Caco-2 (cell line): ENCODE data around the gene SNHG17. TPM values are rescaled to one million over a fixed set of nuclear protein-coding genes. Genes with fewer than 3 reads are reported as not detected.
"Not testable (repeated sequence)": the region's sequence is repeated elsewhere in the genome, so short reads cannot be mapped to it uniquely, and the experiment has no call there.

Source experiments
- BruUV-seq: library from RNA; stranded (reverse); fragments of 400-500 nt; replicated peaks from 2 replicates; lab custom pipeline; 2021; lab: Mats Ljungman, UMichigan
- CTCF ChIA-PET: fragments of 300-600 bp; sonication (Branson Sonifier 250); formaldehyde crosslinking; loops from one replicate; lab custom pipeline; 2022; ENCODE audit warnings: antibody characterized with exemption; lab: Charles Lee
- POLR2A ChIA-PET: fragments of 300-600 bp; sonication (Branson Sonifier 250); formaldehyde crosslinking; loops from one replicate; lab custom pipeline; 2022; ENCODE audit warnings: antibody characterized with exemption; lab: Charles Lee
- DNase-seq, 2 experiments: peaks; one replicate each; pipeline versions ENCODE4 v3.0.0 to v3.0.0-alpha.2; 2020 to 2022
- H3K27me3 ChIP-seq: replicated peaks from 2 replicates; pipeline ENCODE4 v1.6.0; 2011; ENCODE audit warnings: low read length; ENCODE audit not compliant: control insufficient read depth, insufficient read depth
- H3K36me3 ChIP-seq: 2 replicates; pipeline ENCODE4 v1.5.1; 2011; ENCODE audit warnings: low read length; ENCODE audit not compliant: control insufficient read depth, insufficient read depth
- H3K4me1 ChIP-seq: fragments of 250-450 bp; sonication (Bioruptor Pico); 2 replicates; pipeline ENCODE4 v1.5.1; 2020; ENCODE audit warnings: mild to moderate bottlenecking
- H3K4me3 ChIP-seq: 2 replicates; pipeline ENCODE4 v1.5.1; 2011; ENCODE audit warnings: low read depth, mild to moderate bottlenecking, control low read depth, low read length
- H3K9me3 ChIP-seq: fragments of 250-450 bp; sonication (Bioruptor Pico); 2 replicates; pipeline ENCODE4 v1.5.1; 2020; ENCODE audit warnings: mild to moderate bottlenecking, moderate library complexity
- H3K27ac Mint-ChIP-seq: one replicate; pipeline ENCODE4 v1.8.0; 2022; ENCODE audit warnings: mixed read lengths; ENCODE audit not compliant: unreplicated experiment
- H3K27me3 Mint-ChIP-seq: one replicate; pipeline ENCODE4 v1.8.0; 2022; ENCODE audit warnings: mixed read lengths; ENCODE audit not compliant: insufficient read depth, unreplicated experiment
- H3K36me3 Mint-ChIP-seq: one replicate; pipeline ENCODE4 v1.8.0; 2022; ENCODE audit warnings: mild to moderate bottlenecking, mixed read lengths; ENCODE audit not compliant: insufficient read depth, unreplicated experiment
- H3K4me1 Mint-ChIP-seq: one replicate; pipeline ENCODE4 v1.8.0; 2022; ENCODE audit warnings: low read depth, mixed read lengths; ENCODE audit not compliant: unreplicated experiment
- H3K4me3 Mint-ChIP-seq: one replicate; pipeline ENCODE4 v1.8.0; 2022; ENCODE audit warnings: mild to moderate bottlenecking, moderate library complexity, mixed read lengths; ENCODE audit not compliant: unreplicated experiment
- H3K9me3 Mint-ChIP-seq: one replicate; pipeline ENCODE4 v1.8.0; 2022; ENCODE audit warnings: mixed read lengths; ENCODE audit not compliant: unreplicated experiment
- CTCF ChIP-seq, 2 experiments: fragments of 200-600 bp in 1 of 2; IDR thresholded peaks; 1 replicate in 1 of 2; 2 replicates in 1 of 2; pipeline versions ENCODE4 v1.5.1 to v1.8.0; 2011 to 2022; ENCODE audit warnings: antibody characterized with exemption in 1 of 2, control low read depth in 1 of 2, inconsistent platforms in 1 of 2, low read depth in 1 of 2, low read length in 1 of 2, mild to moderate bottlenecking in 1 of 2, moderate library complexity in 1 of 2; ENCODE audit not compliant: insufficient read depth in 1 of 2, severe bottlenecking in 1 of 2, unreplicated experiment in 1 of 2
- intact Hi-C: fragments of 100-400 bp; cut with micrococcal nuclease; formaldehyde crosslinking; loops from one replicate; pipeline ENCODE4 v1.10.0; 2022; ENCODE audit not compliant: unreplicated experiment
- total RNA-seq: library from RNA; stranded (reverse); gene quantifications from 2 replicates; pipeline ENCODE4 v1.2.3, GENCODE V29; 2022

Gene SNHG17
- total RNA-seq, 1 experiment from 2014 or later = 362 TPM

GRCh38 chr20:38441916-38442315, 6.8 kb upstream of the SNHG17 start:
- Mint-ChIP-seq H3K27ac (no peak overlapping the region), H3K4me1 (peaks cover 6% of the 10 kb centered on the region), H3K36me3 (peaks cover 5% of the 10 kb centered on the region), H3K4me3 (no peak overlapping the region), H3K9me3 (no peaks in the 10 kb centered on the region), H3K27me3 (peaks cover 12% of the 10 kb centered on the region)
- CTCF ChIA-PET = interaction anchor here (1.4 kb wide), 1 partner anchor 31 kb away, joined by 3 read pairs; the partner anchor contains the start of gene RALGAPB
- no peaks in the 10 kb centered on the region for H3K9me3 ChIP-seq
- H3K4me1 ChIP-seq = no peaks in the 10 kb centered on the region
- no TSS peak for BruUV-seq
- DNase-seq = no peak
- no peaks in the 10 kb centered on the region for H3K36me3 ChIP-seq
- no peak for TF ChIP-seq CTCF (IDR thresholded peaks at IDR 0.05; ENCODE audit: insufficient read depth in 1 of 2, low read depth in 1 of 2, low read length in 1 of 2, severe bottlenecking in 1 of 2, unreplicated experiment in 1 of 2)
- H3K4me3 ChIP-seq = no peak overlapping the region
- POLR2A ChIA-PET = interaction anchor here (1.0 kb wide), 1 partner anchor 31 kb away, joined by 3 read pairs; the partner anchor contains the start of gene RALGAPB
- intact Hi-C loops = no loop called here
- no peaks in the 10 kb centered on the region for H3K27me3 ChIP-seq

GRCh38 chr20:38441110-38441509, 6.0 kb upstream of the SNHG17 start:
- H3K9me3 ChIP-seq, BruUV-seq, H3K9me3 Mint-ChIP-seq, H3K36me3 Mint-ChIP-seq, H3K4me3 ChIP-seq, H3K27ac Mint-ChIP-seq, H3K4me3 Mint-ChIP-seq, H3K36me3 ChIP-seq, H3K4me1 Mint-ChIP-seq, H3K4me1 ChIP-seq, intact Hi-C loops, DNase-seq, H3K27me3 ChIP-seq: not testable (repeated sequence)
- CTCF ChIA-PET = interaction anchor here (1.4 kb wide), 1 partner anchor 32 kb away, joined by 3 read pairs; the partner anchor contains the start of gene RALGAPB
- POLR2A ChIA-PET = interaction anchor here (1.0 kb wide), 1 partner anchor 31 kb away, joined by 3 read pairs; the partner anchor contains the start of gene RALGAPB
- peaks cover 12% of the 10 kb centered on the region for H3K27me3 Mint-ChIP-seq

GRCh38 chr20:38437796-38438195, 2.7 kb upstream of the SNHG17 start:
- Mint-ChIP-seq H3K4me1 (no peaks in the 10 kb centered on the region), H3K4me3 (no peak overlapping the region), H3K27me3 (peaks cover 11% of the 10 kb centered on the region), H3K27ac (no peak overlapping the region), H3K36me3 (peaks cover 29% of the 10 kb centered on the region), H3K9me3 (no peaks in the 10 kb centered on the region)
- TF ChIP-seq CTCF (IDR thresholded peaks at IDR 0.05; ENCODE audit: insufficient read depth in 1 of 2, low read depth in 1 of 2, low read length in 1 of 2, severe bottlenecking in 1 of 2, unreplicated experiment in 1 of 2) = no peak
- DNase-seq = no peak
- peaks cover 10% of the 10 kb centered on the region for H3K36me3 ChIP-seq
- no peaks in the 10 kb centered on the region for H3K27me3 ChIP-seq
- no peak overlapping the region for H3K4me3 ChIP-seq
- intact Hi-C loops = no loop called here
- peaks cover 10% of the 10 kb centered on the region for H3K4me1 ChIP-seq
- BruUV-seq = no TSS peak
- H3K9me3 ChIP-seq = no peaks in the 10 kb centered on the region
- POLR2A ChIA-PET = interaction anchor here (1.0 to 1.4 kb wide), 2 partner anchors 8 to 35 kb away, joined by 5 to 7 read pairs; partner anchors contain the start of gene RALGAPB
- CTCF ChIA-PET = interaction anchor here (0.7 to 2.1 kb wide), 4 partner anchors 8 to 715 kb away, joined by 3 to 8 read pairs (median 4); partner anchors contain the start of gene RALGAPB
